ENCODE measurements around the gene BBC3.

DNA sequence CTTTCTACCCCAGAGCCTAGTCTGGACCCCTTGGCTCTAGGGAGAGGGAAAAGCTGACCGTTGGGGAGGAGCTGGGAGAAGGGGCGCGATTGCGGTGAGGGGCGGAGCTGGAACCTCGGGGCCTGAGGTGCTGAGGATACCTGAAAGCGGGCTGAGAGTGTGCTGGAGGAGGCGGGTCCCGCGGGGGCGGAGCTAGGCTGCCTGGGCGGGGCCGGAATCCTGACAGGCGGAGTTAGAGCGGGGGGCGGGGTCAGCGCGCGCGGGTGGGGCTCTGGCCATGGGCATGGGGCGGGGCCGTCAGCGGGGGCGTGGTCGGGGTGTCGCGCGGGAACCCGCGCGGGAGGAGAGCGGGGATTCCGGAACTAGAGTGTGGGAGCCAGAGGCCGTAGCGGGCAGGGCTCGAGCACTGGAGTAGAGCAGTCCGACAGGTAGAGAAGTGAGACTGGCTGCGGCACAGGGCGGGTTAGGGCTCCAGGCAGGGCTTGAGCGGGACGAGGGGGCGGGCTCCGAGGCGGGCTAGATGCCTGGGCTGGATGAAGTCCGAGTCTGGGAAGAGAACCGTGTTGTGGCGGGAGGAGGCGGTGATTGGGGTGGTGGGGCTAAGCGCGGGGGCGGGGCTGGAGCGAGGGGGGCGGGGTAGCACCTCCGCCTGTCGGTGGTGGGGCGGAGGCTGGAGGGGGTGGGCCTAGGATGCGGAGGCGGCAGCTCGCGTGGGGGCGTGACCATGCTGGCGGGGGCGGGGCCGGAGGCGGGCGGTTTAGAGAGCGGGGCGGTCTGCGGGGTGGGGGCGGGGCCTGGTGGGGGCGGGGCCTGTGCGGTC lies 43.3 kb upstream of the BBC3 start, which contains the start of gene INAFM1:
- TF ChIP-seq, protein P1, sequence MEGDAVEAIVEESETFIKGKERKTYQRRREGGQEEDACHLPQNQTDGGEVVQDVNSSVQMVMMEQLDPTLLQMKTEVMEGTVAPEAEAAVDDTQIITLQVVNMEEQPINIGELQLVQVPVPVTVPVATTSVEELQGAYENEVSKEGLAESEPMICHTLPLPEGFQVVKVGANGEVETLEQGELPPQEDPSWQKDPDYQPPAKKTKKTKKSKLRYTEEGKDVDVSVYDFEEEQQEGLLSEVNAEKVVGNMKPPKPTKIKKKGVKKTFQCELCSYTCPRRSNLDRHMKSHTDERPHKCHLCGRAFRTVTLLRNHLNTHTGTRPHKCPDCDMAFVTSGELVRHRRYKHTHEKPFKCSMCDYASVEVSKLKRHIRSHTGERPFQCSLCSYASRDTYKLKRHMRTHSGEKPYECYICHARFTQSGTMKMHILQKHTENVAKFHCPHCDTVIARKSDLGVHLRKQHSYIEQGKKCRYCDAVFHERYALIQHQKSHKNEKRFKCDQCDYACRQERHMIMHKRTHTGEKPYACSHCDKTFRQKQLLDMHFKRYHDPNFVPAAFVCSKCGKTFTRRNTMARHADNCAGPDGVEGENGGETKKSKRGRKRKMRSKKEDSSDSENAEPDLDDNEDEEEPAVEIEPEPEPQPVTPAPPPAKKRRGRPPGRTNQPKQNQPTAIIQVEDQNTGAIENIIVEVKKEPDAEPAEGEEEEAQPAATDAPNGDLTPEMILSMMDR (IDR thresholded peaks at IDR 0.05), result no peak
- no peak for TF ChIP-seq POLR2A (IDR thresholded peaks at IDR 0.05)

All from right lobe of liver (tissue), 4 donors.